ENCODE measurements around the gene RAET1G. TPM values are rescaled to one million over a fixed set of nuclear protein-coding genes. Genes with fewer than 3 reads are reported as not detected.
"Not testable (repeated sequence)": the region's sequence is repeated elsewhere in the genome, so short reads cannot be mapped to it uniquely, and the experiment has no call there.

The RAET1G gene
- total RNA-seq, 1 donor from 2014 or later: not detected

DNA sequence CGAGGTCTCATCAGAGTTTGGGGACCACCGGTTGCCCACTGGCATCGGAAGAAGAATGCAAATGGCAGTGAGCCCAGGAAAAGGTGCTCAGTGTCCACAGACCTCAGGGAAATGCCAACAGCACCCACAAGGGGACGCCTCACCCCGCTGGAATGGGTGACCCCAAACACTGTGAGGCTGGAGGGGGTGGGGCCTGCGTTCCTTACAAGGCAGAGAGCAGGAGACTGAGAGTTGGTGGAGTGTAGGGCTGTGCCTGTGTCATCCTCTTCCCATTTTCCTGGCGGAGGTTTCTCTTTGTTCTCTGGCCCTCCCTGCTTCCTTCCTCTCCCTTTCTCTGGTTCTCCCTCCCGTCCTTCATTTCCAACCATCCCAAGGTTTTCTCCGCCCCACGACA is 31.0 kb upstream of the RAET1G start:
- not testable (repeated sequence) for DNase-seq (ENCODE audit: low read depth); H3K4me3 ChIP-seq (ENCODE audit: low read depth, low read length)
- TF ChIP-seq, protein P1, sequence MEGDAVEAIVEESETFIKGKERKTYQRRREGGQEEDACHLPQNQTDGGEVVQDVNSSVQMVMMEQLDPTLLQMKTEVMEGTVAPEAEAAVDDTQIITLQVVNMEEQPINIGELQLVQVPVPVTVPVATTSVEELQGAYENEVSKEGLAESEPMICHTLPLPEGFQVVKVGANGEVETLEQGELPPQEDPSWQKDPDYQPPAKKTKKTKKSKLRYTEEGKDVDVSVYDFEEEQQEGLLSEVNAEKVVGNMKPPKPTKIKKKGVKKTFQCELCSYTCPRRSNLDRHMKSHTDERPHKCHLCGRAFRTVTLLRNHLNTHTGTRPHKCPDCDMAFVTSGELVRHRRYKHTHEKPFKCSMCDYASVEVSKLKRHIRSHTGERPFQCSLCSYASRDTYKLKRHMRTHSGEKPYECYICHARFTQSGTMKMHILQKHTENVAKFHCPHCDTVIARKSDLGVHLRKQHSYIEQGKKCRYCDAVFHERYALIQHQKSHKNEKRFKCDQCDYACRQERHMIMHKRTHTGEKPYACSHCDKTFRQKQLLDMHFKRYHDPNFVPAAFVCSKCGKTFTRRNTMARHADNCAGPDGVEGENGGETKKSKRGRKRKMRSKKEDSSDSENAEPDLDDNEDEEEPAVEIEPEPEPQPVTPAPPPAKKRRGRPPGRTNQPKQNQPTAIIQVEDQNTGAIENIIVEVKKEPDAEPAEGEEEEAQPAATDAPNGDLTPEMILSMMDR (conservative IDR thresholded peaks at IDR 0.05; ENCODE audit: low read depth, low read length): peak; percentile 14

DNA sequence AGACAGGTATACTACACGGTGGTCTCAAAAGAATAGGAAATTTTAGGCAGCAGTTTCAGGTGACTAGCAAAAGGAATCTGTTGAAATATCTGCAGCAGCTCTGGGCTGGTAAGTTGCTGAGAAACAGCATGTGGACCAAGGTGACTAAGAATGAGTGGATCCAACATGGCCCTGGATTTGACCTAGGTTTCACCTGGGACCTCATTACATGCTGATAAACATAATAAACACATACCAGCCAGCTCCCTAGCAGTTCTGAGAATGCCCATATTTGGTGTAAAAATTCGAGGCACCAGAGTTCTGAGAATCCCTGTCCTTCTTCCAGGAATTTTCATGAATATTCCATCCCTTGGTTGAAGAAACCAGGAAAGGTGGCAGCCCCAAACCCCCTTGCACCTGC is 30.5 kb upstream of the RAET1G start:
- not testable (repeated sequence) for H3K4me3 ChIP-seq (ENCODE audit: low read depth, low read length); DNase-seq (ENCODE audit: low read depth)

DNA sequence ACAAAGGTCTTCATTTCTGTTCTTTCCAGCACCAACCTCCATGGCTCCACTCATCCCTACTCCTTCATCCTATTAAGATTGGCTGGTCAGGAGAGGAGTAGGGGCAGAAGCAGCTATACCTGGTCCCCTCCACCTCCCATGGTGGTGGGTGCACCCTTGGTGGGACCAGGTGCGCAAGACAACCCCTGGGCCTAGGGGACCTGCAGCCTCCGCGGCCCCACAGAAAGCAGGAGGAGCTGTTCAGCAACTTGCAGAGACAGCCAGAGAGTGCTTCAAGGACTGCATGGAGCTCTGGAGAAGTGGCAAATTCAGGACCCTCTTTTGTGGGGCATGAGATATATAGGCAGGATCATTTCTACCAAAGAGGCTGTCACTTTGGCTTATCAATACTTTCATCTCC is 28.7 kb upstream of the RAET1G start:
- TF ChIP-seq, protein P1 (conservative IDR thresholded peaks at IDR 0.05; ENCODE audit: low read depth, low read length): no peak
- H3K4me3 ChIP-seq (ENCODE audit: low read depth, low read length): no peak overlapping the region
- DNase-seq (ENCODE audit: low read depth): no peak

DNA sequence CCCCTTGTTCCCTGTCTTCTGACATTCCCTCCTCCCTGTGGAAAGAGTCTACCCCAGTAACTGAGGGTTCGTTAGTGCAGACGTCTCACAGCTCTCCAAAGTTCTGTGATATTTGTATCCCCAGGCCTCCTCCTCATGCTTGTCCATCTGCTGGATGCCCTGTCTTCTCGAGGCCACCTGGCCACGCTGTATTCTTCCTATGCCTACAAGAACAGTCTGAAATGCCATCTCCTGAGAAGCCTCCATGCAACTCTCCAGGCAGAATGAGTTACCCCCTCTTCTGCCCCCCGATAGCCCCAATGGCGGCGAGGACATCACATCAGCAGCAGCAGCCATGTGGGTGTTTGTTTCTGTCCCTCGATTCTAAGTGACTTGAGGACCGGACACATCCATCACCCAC is 28.2 kb upstream of the RAET1G start:
- no peak overlapping the region for H3K4me3 ChIP-seq (ENCODE audit: low read depth, low read length)
- no peak for DNase-seq (ENCODE audit: low read depth)
- TF ChIP-seq, protein P1 (conservative IDR thresholded peaks at IDR 0.05; ENCODE audit: low read depth, low read length): no peak

DNA sequence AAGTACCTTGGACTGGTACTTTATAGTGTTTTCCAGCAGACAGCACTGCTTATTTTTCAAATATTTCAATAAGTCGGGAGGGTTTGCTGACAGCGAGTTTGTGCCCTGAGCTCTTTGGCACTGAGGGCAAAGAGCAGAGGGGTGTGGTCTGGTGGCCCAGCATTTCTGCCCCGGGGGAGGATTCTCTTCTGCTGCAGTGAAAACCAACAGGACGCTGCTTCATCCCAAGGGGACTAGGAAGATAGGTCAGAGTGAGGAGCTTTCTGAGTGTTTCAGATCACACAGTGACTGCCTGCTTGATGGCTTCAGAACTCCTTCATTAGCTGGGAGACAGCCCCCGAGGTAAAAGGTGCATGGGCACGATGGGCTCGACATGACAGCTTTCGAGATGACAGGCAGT is 27.5 kb upstream of the RAET1G start:
- TF ChIP-seq, protein P1 (conservative IDR thresholded peaks at IDR 0.05; ENCODE audit: low read depth, low read length): no peak
- no peak for DNase-seq (ENCODE audit: low read depth)
- H3K4me3 ChIP-seq (ENCODE audit: low read depth, low read length): no peak overlapping the region

DNA sequence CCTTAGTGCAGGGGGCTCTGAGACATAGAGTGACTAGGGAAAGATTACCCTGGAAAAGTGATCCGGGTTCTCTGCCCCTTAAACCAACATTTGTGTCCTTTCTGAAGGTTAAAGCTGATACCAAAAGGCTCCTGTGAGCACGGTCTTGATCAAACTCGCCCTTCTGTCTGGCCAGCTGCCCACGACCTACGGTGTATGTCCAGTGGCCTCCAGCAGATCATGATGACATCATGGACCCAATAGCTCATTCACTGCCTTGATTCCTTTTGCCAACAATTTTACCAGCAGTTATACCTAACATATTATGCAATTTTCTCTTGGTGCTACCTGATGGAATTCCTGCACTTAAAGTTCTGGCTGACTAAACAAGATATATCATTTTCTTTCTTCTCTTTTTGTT is 25.7 kb upstream of the RAET1G start:
- DNase-seq (ENCODE audit: low read depth): no peak
- TF ChIP-seq, protein P1 (conservative IDR thresholded peaks at IDR 0.05; ENCODE audit: low read depth, low read length): no peak

DNA sequence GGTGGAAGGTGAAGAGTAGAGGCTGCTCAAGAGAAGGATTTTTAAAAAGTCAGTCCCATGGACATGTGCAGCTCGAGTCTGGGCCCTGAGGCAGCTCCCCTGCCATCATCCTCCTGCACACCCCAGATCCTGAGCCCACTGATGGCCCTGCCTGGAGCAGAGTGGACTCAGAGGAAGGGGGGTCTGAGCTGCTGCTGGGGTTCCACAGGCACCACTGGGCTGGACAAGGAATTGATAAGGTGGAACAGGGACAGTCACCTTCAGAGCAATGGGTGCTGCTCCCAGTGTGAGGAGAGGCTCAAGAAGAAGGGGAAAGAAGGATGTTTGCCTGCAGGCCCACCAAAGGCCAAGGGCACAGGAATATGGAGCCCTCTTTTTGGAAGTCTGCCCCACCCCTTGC is 25.1 kb upstream of the RAET1G start:
- TF ChIP-seq, protein P1 (conservative IDR thresholded peaks at IDR 0.05; ENCODE audit: low read depth, low read length): no peak
- no peak for DNase-seq (ENCODE audit: low read depth)
- H3K4me3 ChIP-seq (ENCODE audit: low read depth, low read length): no peak overlapping the region

More for the DNA sequence above, 25.7 kb upstream of the RAET1G start:
- H3K4me3 ChIP-seq (ENCODE audit: low read depth, low read length): no peak overlapping the region

DNA sequence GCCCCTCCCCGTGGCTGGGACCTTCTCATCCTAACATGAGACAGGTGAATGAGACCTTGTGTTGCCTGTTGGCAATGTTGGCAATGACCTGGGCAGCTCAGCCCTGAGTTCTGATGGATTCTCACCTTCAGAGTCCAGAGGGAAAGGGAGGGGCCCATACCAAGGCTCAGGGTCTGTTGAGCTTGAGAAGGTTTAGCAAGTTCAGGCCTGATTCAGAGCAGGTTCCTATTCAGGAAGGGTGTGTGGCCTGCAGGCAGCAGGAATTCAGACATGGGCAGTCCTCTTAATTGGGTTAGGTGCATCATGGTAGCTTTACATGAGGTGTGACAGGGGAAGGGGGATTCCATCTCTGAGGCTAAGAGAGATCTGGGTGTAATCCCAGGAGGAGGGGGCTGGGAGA is 24.6 kb upstream of the RAET1G start:
- not testable (repeated sequence) for DNase-seq (ENCODE audit: low read depth); H3K4me3 ChIP-seq (ENCODE audit: low read depth, low read length)

DNA sequence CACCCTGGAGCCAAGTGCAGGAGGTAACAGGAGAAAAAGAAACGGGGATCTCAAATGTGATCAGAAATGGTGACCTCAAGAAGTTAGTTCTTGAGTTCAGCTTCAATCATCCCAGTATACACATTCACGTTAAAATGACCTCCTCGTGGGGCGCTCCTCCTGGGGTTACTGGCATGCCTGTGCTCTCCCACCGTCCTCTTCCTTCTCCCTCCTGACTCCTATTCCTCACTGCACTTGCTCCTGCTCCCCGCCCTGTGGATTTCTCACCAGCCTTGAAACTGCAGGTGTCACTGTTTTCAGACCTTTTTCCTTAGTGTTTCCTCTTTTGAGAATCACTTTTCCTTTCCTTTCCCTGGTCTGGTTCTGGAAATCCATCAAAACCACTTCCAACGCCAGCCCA is 23.7 kb upstream of the RAET1G start:
- not testable (repeated sequence) for DNase-seq (ENCODE audit: low read depth); H3K4me3 ChIP-seq (ENCODE audit: low read depth, low read length)

DNA sequence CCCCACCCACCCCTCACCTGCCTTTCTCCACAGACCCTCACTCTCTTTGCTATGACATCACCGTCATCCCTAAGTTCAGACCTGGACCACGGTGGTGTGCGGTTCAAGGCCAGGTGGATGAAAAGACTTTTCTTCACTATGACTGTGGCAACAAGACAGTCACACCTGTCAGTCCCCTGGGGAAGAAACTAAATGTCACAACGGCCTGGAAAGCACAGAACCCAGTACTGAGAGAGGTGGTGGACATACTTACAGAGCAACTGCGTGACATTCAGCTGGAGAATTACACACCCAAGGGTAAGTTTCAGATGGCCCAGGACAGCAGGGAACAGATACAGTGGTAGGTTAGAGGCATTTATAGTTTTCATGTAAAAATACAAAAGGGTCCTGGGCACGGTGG is 22.4 kb upstream of the RAET1G start:
- not testable (repeated sequence) for H3K4me3 ChIP-seq (ENCODE audit: low read depth, low read length); DNase-seq (ENCODE audit: low read depth)

DNA sequence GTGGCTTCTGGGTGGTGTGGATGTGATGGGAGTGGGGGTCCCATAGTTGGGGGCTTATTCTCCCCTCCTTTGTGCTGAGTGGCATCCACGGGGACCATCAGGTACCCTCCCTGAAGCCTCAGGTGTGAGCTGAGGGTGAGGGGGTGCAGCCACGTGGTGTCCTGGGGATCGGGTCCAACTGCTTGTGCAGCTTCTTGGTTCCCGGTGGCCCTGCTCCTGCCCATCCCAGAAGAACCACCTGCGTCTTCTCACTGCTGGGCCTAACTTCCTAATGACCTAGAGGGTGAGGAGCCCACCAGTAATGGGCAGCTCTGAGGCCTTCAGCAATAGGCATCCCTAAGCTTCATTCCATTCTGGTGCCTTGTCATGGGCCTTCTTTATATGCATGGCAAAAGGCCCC is 20.4 kb upstream of the RAET1G start:
- H3K4me3 ChIP-seq (ENCODE audit: low read depth, low read length); DNase-seq (ENCODE audit: low read depth): not testable (repeated sequence)
